NCI-H2029 treated with DMSO at 0.1 percent for 48 hours (cell line): ENCODE data around the gene OSBP2.
"Not testable (repeated sequence)": the region's sequence is repeated elsewhere in the genome, so short reads cannot be mapped to it uniquely, and the experiment has no call there.

Source experiments
- DNase-seq: peaks from one replicate; lab custom pipeline; 2025; lab: John Stamatoyannopoulos, UW

The OSBP2 gene

GRCh38 chr22:30676565-30676964, 18.1 kb upstream of the OSBP2 start:
- not testable (repeated sequence) for DNase-seq

- not testable (repeated sequence) for DNase-seq
Measured at GRCh38 chr22:30679895-30680690, 14.6 kb upstream of the OSBP2 start.

GRCh38 chr22:30680991-30681770, 13.5 kb upstream of the OSBP2 start:
- no peak for DNase-seq

- DNase-seq = no peak
Measured at GRCh38 chr22:30681831-30682230, 12.8 kb upstream of the OSBP2 start.

GRCh38 chr22:30685178-30685577, 9.5 kb upstream of the OSBP2 start:
- DNase-seq = no peak

- no peak for DNase-seq
Measured at GRCh38 chr22:30687358-30687757, 7.3 kb upstream of the OSBP2 start.

- no peak for DNase-seq
Measured at GRCh38 chr22:30689622-30690021, 5.1 kb upstream of the OSBP2 start.

- DNase-seq = no peak
Measured at GRCh38 chr22:30691204-30691603, 3.5 kb upstream of the OSBP2 start.

- no peak for DNase-seq
Measured at GRCh38 chr22:30694171-30694639, 469 bp upstream of the OSBP2 start.

GRCh38 chr22:30695351-30695851, 727 bp downstream of the OSBP2 start:
- no peak for DNase-seq

GRCh38 chr22:30695871-30696655, 1.4 kb downstream of the OSBP2 start:
- DNase-seq = no peak

GRCh38 chr22:30697975-30698374, 3.3 kb downstream of the OSBP2 start:
- DNase-seq = no peak

- DNase-seq = no peak
Measured at GRCh38 chr22:30701872-30702271, 7.2 kb downstream of the OSBP2 start.

GRCh38 chr22:30702856-30703255, 8.2 kb downstream of the OSBP2 start:
- DNase-seq = no peak

GRCh38 chr22:30704978-30705377, 10.3 kb downstream of the OSBP2 start:
- no peak for DNase-seq

GRCh38 chr22:30705710-30706651, 11.3 kb downstream of the OSBP2 start:
- DNase-seq = no peak

- DNase-seq = not testable (repeated sequence)
Measured at GRCh38 chr22:30709980-30710379, 15.3 kb downstream of the OSBP2 start.

- DNase-seq = no peak
Measured at GRCh38 chr22:30712094-30712493, 17.4 kb downstream of the OSBP2 start.

GRCh38 chr22:30714062-30714461, 19.4 kb downstream of the OSBP2 start:
- no peak for DNase-seq

GRCh38 chr22:30717331-30717921, 22.8 kb downstream of the OSBP2 start:
- no peak for DNase-seq

- no peak for DNase-seq
Measured at GRCh38 chr22:30717952-30718351, 23.3 kb downstream of the OSBP2 start.
